HG03196 (cell line): ENCODE data around the gene TNC.

Experiments used
- ATAC-seq: cut with Tn5 transposase; IDR thresholded peaks from one replicate; pipeline ENCODE4 v1.9.1; 2021; ENCODE audit not compliant: unreplicated experiment

TNC gene

DNA sequence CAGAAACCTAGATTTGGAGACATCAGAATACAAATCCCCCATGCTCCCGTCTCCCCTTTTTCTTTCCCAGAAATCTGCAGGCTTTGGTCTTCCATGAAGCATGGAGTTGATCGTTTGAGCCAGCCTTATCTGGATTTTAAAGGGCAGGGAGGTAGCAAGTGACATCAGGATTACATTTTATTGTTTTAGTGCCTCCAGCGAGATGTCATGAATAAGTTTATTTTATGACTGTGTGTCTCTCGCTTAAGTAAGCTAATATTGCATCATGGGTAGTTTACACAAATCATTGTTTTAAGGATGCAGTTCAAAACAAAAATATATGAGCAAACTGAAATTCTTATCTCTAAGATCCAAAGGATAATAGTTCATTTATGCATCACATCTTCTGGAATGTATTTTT is 136.9 kb downstream of the TNC start:
- ATAC-seq, result no peak

DNA sequence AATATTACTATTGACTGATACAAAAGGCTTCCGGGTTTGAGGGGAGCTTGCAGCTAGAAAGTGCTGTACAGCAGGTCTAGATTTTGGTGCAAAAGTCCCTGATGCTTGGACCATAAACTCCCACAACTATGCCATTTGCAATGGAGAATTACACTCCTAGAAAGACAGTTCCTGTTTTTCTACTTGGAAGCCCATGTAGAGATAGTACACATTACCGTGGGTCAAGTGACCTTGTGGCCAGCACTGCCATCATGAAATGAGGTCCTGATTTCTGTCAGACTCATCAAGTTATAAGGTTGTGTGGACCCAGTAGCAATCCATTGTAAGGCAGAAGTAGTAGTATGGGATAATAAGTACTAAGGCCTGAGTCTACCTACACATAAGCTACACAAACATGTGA is 144.7 kb downstream of the TNC start:
- ATAC-seq, result no peak

DNA sequence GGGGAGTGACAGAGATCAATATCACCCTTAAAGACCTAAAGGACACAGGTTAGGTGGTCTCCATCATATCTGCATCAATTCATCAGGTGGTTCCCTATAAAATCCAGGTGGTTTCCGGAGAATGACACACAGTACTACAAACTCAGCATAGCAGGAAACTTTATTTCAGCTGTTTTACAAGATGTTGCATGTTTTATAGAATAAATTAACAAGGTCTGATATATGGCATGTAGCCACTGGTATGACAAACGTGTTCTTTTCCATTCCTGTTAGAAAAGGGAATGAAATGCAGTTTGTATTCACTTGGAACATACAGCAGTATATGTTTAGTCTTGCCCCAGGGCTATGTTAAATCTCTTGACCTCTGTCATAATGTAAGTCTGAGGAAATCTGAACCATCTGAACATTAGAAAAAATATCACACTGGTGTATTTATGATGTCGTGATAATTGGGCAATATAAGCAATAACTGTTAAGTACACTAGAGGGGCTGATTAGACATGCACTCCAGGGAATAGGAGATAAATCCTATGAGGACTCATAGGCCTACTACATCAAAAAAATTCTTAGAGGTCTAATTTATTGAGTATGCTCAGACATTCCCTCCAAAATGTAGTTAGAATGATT is 145.3 kb downstream of the TNC start:
- ATAC-seq, result no peak
